C4-2B (cell line): Measurements from ENCODE around the gene CFAP46.
A peak's percentile ranks its signal among the peaks of the same experiment; 100 is the strongest.
"Not testable (repeated sequence)": the region's sequence is repeated elsewhere in the genome, so short reads cannot be mapped to it uniquely, and the experiment has no call there.

ENCODE experiments used
- H3K27ac ChIP-seq: fragments of 450-650 bp; 2 replicates; pipeline ENCODE4 v1.5.1; 2017
- ZFX ChIP-seq: fragments of 450-650 bp; IDR thresholded peaks from 2 replicates; pipeline ENCODE4 v1.6.1; 2017
- TF ChIP-seq, protein P1 (sequence below): fragments of 450-650 bp; conservative IDR thresholded peaks from 2 replicates; pipeline ENCODE4 v1.5.1; 2017; ENCODE audit warnings: mild to moderate bottlenecking

Gene CFAP46

GRCh38 chr10:132906836-132907235 is 35.5 kb downstream of the CFAP46 start:
- H3K27ac ChIP-seq, result no peak overlapping the region
- no peak for TF ChIP-seq ZFX
- TF ChIP-seq, protein P1, sequence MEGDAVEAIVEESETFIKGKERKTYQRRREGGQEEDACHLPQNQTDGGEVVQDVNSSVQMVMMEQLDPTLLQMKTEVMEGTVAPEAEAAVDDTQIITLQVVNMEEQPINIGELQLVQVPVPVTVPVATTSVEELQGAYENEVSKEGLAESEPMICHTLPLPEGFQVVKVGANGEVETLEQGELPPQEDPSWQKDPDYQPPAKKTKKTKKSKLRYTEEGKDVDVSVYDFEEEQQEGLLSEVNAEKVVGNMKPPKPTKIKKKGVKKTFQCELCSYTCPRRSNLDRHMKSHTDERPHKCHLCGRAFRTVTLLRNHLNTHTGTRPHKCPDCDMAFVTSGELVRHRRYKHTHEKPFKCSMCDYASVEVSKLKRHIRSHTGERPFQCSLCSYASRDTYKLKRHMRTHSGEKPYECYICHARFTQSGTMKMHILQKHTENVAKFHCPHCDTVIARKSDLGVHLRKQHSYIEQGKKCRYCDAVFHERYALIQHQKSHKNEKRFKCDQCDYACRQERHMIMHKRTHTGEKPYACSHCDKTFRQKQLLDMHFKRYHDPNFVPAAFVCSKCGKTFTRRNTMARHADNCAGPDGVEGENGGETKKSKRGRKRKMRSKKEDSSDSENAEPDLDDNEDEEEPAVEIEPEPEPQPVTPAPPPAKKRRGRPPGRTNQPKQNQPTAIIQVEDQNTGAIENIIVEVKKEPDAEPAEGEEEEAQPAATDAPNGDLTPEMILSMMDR, result no peak

DNA sequence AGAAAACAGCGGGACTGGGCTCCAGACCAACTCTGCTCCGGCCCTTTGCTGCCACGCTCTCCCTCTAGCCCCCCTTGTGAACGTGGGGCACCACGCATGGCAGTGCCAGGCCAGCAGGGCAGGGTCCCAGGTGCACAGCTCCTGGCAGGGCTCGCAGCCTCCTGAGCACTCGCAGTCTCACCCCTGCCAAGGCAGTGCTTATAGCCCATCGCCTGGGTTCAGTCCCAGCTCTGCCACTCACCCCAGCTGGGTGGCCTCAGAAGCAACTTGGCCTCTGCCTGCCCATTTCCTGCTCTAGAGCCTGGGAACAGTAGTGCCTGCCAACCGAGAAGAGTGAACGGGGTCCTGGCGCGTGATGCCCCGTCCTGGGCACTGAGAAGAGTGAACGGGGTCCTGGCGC is 36.3 kb downstream of the CFAP46 start:
- TF ChIP-seq ZFX, result no peak
- TF ChIP-seq, protein P1, result no peak
- H3K27ac ChIP-seq, result no peak overlapping the region

DNA sequence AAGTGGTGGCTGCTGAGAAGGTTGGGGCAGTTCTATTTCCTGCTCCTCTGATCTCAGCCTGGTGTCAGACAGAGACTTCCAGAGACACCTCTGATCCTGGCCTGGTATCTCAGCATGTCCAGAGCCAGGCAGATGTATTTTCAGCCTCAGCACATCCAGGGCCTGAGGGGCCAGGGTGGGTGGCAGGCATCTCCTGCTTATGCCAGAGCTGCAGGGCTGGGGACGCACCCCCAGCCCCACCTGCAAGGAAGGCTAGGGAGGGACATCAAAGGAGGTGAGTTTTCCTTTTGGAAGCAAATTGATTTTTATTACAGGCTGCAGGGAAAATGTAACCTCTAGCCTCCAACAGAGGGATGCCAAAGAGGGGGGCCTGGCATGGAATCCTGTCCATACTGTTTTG is 36.7 kb downstream of the CFAP46 start:
- H3K27ac ChIP-seq, result no peak overlapping the region
- no peak for TF ChIP-seq ZFX
- TF ChIP-seq, protein P1, result no peak

GRCh38 chr10:132904814-132905649 is 37.3 kb downstream of the CFAP46 start:
- H3K27ac ChIP-seq, result no peak overlapping the region
- no peak for TF ChIP-seq ZFX
- TF ChIP-seq, protein P1, result no peak

- no peak for TF ChIP-seq ZFX
- TF ChIP-seq, protein P1, result peak; percentile 98
- H3K27ac ChIP-seq, result no peak overlapping the region
These were observed 38.1 kb downstream of the CFAP46 start for GRCh38 chr10:132904181-132904813.

DNA sequence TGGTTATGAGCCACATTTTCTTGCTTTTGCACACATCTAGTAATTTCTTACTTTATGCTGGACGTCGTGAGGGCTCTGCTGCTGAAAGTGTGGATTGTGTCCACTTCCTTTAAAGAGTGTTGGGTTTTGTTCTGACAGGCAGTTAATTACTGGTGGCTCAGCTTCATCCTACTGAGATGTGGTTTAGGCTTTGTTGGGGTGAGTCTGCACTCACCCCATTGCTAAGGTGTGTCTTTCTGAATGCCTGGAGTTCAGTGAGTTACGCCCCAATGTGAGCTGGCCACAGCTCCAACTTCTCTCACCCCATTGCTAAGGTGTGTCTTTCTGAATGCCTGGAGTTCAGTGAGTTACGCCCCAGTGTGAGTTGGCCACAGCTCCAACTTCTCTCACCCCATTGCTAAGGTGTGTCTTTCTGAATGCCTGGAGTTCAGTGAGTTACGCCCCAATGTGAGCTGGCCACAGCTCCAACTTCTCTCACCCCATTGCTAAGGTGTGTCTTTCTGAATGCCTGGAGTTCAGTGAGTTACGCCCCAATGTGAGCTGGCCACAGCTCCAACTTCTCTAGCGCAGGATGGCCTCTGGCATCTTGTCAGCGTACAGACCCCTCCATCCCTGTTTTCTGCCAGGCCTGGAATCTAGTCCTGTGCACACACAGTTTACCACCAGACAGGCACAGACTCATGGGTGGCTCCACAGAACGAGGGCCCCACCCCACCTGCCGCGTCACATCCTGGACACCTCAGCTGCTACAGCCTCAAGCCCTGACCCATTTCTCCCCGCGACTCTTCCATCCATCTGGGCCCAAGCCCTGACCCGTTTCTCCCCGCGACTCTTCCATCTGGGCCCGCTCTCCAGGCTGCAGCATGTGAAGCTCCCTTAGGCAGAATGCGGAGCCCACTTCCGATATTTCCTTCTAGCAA is 39.5 kb downstream of the CFAP46 start:
- not testable (repeated sequence) for H3K27ac ChIP-seq

GRCh38 chr10:132901351-132901750 is 41.0 kb downstream of the CFAP46 start:
- TF ChIP-seq, protein P1, result no peak
- TF ChIP-seq ZFX, result no peak
- H3K27ac ChIP-seq, result no peak overlapping the region
